KMS-11 (cell line): Measurements from ENCODE around the gene NOMO2.
"Not testable (repeated sequence)": the region's sequence is repeated elsewhere in the genome, so short reads cannot be mapped to it uniquely, and the experiment has no call there.

Experiments used
- H2AFZ ChIP-seq: fragments of 200-600 bp; sonication (generic); 2 replicates; pipeline ENCODE4 v1.6.1; 2016; ENCODE audit warnings: antibody characterized with exemption, mixed run types, low read depth
- H3K27ac ChIP-seq: fragments of 200-600 bp; sonication (generic); 2 replicates; pipeline ENCODE4 v1.6.1; 2016; ENCODE audit warnings: mild to moderate bottlenecking, mixed run types
- H3K27me3 ChIP-seq: fragments of 200-600 bp; sonication (generic); 2 replicates; pipeline ENCODE4 v1.6.1; 2017; ENCODE audit warnings: mild to moderate bottlenecking, low read depth, mixed run types, moderate library complexity; ENCODE audit not compliant: insufficient read depth
- H3K36me3 ChIP-seq: fragments of 200-600 bp; sonication (generic); 2 replicates; pipeline ENCODE4 v1.6.1; 2017; ENCODE audit warnings: mild to moderate bottlenecking, mixed run types; ENCODE audit not compliant: insufficient read depth
- H3K4me1 ChIP-seq: fragments of 200-600 bp; sonication (generic); 2 replicates; pipeline ENCODE4 v1.6.1; 2016; ENCODE audit warnings: mild to moderate bottlenecking, low read depth, mixed run types; ENCODE audit not compliant: poor library complexity, severe bottlenecking
- H3K4me2 ChIP-seq: fragments of 200-600 bp; sonication (generic); 2 replicates; pipeline ENCODE4 v1.7.0; 2016; ENCODE audit warnings: mild to moderate bottlenecking, mixed run types
- H3K4me3 ChIP-seq: fragments of 200-600 bp; sonication (generic); IDR thresholded peaks from 2 replicates; pipeline ENCODE4 v1.6.1; 2017; ENCODE audit warnings: low read depth, low read length, mixed read lengths; ENCODE audit not compliant: insufficient read depth
- H3K79me2 ChIP-seq: fragments of 200-600 bp; sonication (generic); 2 replicates; pipeline ENCODE4 v1.6.1; 2016; ENCODE audit warnings: low read depth, mixed run types; ENCODE audit not compliant: insufficient read depth
- H3K9ac ChIP-seq: fragments of 200-600 bp; sonication (generic); 2 replicates; pipeline ENCODE4 v1.6.1; 2016; ENCODE audit warnings: mild to moderate bottlenecking, mixed run types
- H4K20me1 ChIP-seq: fragments of 200-600 bp; sonication (generic); 2 replicates; pipeline ENCODE4 v1.6.1; 2016; ENCODE audit warnings: mild to moderate bottlenecking, mixed run types; ENCODE audit not compliant: insufficient read depth

The NOMO2 gene

GRCh38 chr16:18518536-18519283 is 43.2 kb downstream of the NOMO2 start:
- not testable (repeated sequence) for H3K9ac ChIP-seq, H3K4me3 ChIP-seq, H3K4me2 ChIP-seq, H3K27me3 ChIP-seq, H3K36me3 ChIP-seq, H2AFZ ChIP-seq, H4K20me1 ChIP-seq, H3K27ac ChIP-seq, H3K79me2 ChIP-seq, H3K4me1 ChIP-seq

DNA sequence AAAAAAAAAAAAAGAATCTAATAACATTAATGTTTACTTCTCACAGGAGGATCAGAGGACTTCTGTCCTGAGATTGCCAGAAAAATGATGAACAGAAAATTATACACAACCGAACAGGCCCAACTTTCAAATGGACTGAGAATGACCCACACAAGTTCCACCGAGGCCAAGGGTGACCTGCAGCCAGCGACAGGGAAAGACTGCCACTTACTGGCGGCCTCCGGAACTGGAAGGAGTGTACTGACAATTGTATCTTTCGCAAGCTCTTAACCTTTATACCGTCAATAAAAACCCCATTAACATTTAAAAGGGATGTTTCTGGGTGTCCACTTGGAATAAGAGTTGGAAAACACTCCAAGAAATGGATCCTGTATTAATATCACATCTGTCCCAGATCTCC is 63.5 kb downstream of the NOMO2 start:
- H3K79me2 ChIP-seq, H3K36me3 ChIP-seq, H3K4me1 ChIP-seq, H3K4me2 ChIP-seq, H3K9ac ChIP-seq, H3K27me3 ChIP-seq, H3K27ac ChIP-seq, H4K20me1 ChIP-seq, H3K4me3 ChIP-seq, H2AFZ ChIP-seq: not testable (repeated sequence)

- H4K20me1 ChIP-seq, H3K4me1 ChIP-seq, H3K4me2 ChIP-seq, H3K79me2 ChIP-seq, H2AFZ ChIP-seq, H3K4me3 ChIP-seq, H3K27me3 ChIP-seq, H3K9ac ChIP-seq, H3K36me3 ChIP-seq, H3K27ac ChIP-seq: not testable (repeated sequence)
Measured at GRCh38 chr16:18497032-18497431, 64.9 kb downstream of the NOMO2 start.

- not testable (repeated sequence) for H2AFZ ChIP-seq, H3K4me3 ChIP-seq, H3K9ac ChIP-seq, H4K20me1 ChIP-seq, H3K27ac ChIP-seq, H3K4me2 ChIP-seq, H3K79me2 ChIP-seq, H3K4me1 ChIP-seq, H3K36me3 ChIP-seq, H3K27me3 ChIP-seq
Measured at GRCh38 chr16:18492118-18492897, 69.6 kb downstream of the NOMO2 start.

GRCh38 chr16:18436025-18436424 is 125.9 kb downstream of the NOMO2 start:
- H3K9ac ChIP-seq, H3K36me3 ChIP-seq, H3K27ac ChIP-seq, H3K4me3 ChIP-seq, H3K27me3 ChIP-seq, H2AFZ ChIP-seq, H3K4me2 ChIP-seq, H4K20me1 ChIP-seq, H3K4me1 ChIP-seq, H3K79me2 ChIP-seq: not testable (repeated sequence)

- H3K4me2 ChIP-seq, H3K4me1 ChIP-seq, H3K4me3 ChIP-seq, H3K36me3 ChIP-seq, H3K27ac ChIP-seq, H3K79me2 ChIP-seq, H2AFZ ChIP-seq, H3K27me3 ChIP-seq, H4K20me1 ChIP-seq, H3K9ac ChIP-seq: not testable (repeated sequence)
Measured at GRCh38 chr16:18415827-18416226, 146.1 kb downstream of the NOMO2 start.

- not testable (repeated sequence) for H3K27ac ChIP-seq, H3K4me2 ChIP-seq, H4K20me1 ChIP-seq
Measured at GRCh38 chr16:18409532-18410293, 152.2 kb downstream of the NOMO2 start.

DNA sequence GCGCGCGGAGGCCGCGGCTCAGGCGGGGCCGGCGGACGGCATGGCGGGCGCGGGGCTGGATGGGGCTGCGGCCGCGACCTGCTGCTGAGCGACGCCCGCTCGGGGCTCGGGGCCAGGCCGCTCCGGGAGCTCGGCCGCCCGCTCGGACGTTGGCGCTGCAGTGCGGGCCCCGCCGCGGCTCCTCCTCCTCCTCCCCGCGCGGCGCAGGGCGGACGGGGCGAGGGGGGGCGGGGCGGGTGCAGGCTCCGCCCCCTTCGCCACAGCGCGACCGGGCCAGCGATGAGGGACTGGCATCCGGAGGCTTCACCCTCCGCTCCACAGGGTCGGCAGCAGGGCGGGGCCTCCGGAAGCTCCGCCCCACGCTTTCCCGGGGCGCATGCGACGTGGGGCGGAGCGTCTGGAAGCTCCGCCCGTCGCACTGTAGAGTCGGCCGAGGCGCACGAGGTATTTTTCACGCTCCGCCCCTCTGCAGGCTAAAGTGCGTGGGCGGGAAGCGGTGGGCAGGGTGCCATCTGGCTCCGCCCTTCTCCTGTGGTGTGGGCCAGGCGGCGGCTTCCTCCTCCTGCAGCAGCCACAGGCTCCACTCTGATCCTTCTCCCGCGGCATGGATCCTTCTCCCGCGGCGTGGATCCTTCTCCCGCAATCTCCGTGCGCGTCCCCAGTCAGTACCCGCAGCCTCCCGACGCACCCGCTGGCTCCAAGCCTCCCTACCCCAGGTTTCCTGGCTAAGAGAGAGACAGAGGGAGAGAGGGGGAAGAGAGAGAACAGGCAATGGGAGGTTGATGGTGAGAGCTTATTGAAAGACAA is 159.8 kb downstream of the NOMO2 start:
- not testable (repeated sequence) for H3K4me1 ChIP-seq, H3K4me2 ChIP-seq, H3K4me3 ChIP-seq, H4K20me1 ChIP-seq, H2AFZ ChIP-seq, H3K36me3 ChIP-seq, H3K27ac ChIP-seq, H3K79me2 ChIP-seq, H3K27me3 ChIP-seq, H3K9ac ChIP-seq

More at GRCh38 chr16:18409532-18410293, 152.2 kb downstream of the NOMO2 start:
- H3K4me1 ChIP-seq, H3K79me2 ChIP-seq, H3K4me3 ChIP-seq, H3K36me3 ChIP-seq, H3K27me3 ChIP-seq, H3K9ac ChIP-seq, H2AFZ ChIP-seq: not testable (repeated sequence)

DNA sequence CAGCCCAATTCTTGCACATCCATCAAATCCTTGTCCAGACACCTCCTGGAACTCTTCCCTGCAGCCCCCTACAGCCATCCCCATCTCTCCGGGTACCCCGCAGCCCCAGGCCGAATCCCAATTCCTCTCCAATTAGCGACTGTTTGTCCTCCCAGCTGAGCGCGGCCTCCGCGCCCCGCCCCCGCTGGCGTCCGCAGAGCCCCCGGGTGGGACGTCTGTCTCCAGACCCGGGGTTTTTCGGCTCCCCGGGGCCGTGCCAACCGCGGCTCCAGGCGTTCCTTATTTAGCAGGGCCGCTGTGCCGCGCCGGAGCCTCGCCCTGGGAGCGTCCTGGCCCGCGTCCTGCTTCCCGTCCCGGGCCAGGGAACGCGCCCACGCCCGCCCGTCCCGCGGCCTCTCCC is 160.7 kb downstream of the NOMO2 start:
- not testable (repeated sequence) for H3K4me3 ChIP-seq, H2AFZ ChIP-seq, H4K20me1 ChIP-seq, H3K27ac ChIP-seq, H3K36me3 ChIP-seq, H3K9ac ChIP-seq, H3K27me3 ChIP-seq, H3K79me2 ChIP-seq, H3K4me1 ChIP-seq, H3K4me2 ChIP-seq
